ENCODE measurements around the gene SF3B1. TPM values are rescaled to one million over a fixed set of nuclear protein-coding genes. Genes with fewer than 3 reads are reported as not detected.

Gene SF3B1
- polyA plus RNA-seq, 1 donor (not counting 4 experiments of a cell fraction or from before 2014, with no cell fraction given): 322 TPM

- Histone ChIP-seq H3K27me3 (ENCODE audit: control insufficient read depth, extremely low read depth, insufficient read depth, low read length) (no peaks in the 10 kb centered on the region), H3K9me1 (ENCODE audit: control insufficient read depth, extremely low read depth, insufficient read depth, low read length) (no peaks in the 10 kb centered on the region), H3K27ac (ENCODE audit: control insufficient read depth, insufficient read depth, low read length) (no peak overlapping the region), H3K4me1 (ENCODE audit: control insufficient read depth, extremely low read depth, insufficient read depth, low read length) (peaks cover 9% of the 10 kb centered on the region), H3K79me2 (ENCODE audit: control insufficient read depth, insufficient read depth, low read length) (peaks cover 66% of the 10 kb centered on the region), H4K20me1 (ENCODE audit: control insufficient read depth, extremely low read depth, insufficient read depth, low read length) (peaks cover 6% of the 10 kb centered on the region), H3K4me2 (ENCODE audit: control insufficient read depth, extremely low read depth, insufficient read depth, low read depth, low read length) (peak overlapping the region; percentile 79), H3K36me3 (ENCODE audit: control insufficient read depth in 2 of 2, extremely low read depth in 1 of 2, insufficient read depth in 2 of 2, low read length in 2 of 2) (peaks cover 1 to 10% of the 10 kb centered on the region in 2 experiments), H3K4me3 (ENCODE audit: control insufficient read depth in 2 of 3, extremely low read depth in 1 of 3, insufficient read depth in 2 of 3, low read depth in 1 of 3, low read length in 3 of 3) (peak overlapping the region in 1 of 3 experiments; percentile 78), H3K9ac (ENCODE audit: control insufficient read depth, extremely low read depth, insufficient read depth, low read length) (no peak overlapping the region), H2AFZ (ENCODE audit: control insufficient read depth, low read length) (no peak overlapping the region), H3K9me3 (ENCODE audit: control insufficient read depth, low read depth, low read length) (no peaks in the 10 kb centered on the region)
- no peak for FAIRE-seq
- TF ChIP-seq EZH2 (IDR thresholded peaks at IDR 0.05; ENCODE audit: low read length): no peak
- TF ChIP-seq, protein P1, sequence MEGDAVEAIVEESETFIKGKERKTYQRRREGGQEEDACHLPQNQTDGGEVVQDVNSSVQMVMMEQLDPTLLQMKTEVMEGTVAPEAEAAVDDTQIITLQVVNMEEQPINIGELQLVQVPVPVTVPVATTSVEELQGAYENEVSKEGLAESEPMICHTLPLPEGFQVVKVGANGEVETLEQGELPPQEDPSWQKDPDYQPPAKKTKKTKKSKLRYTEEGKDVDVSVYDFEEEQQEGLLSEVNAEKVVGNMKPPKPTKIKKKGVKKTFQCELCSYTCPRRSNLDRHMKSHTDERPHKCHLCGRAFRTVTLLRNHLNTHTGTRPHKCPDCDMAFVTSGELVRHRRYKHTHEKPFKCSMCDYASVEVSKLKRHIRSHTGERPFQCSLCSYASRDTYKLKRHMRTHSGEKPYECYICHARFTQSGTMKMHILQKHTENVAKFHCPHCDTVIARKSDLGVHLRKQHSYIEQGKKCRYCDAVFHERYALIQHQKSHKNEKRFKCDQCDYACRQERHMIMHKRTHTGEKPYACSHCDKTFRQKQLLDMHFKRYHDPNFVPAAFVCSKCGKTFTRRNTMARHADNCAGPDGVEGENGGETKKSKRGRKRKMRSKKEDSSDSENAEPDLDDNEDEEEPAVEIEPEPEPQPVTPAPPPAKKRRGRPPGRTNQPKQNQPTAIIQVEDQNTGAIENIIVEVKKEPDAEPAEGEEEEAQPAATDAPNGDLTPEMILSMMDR (optimal IDR thresholded peaks at IDR 0.05 in 1 of 3, IDR thresholded peaks at IDR 0.05 in 1 of 3, conservative IDR thresholded peaks at IDR 0.05 in 1 of 3; ENCODE audit: extremely low read depth in 1 of 3, insufficient read depth in 2 of 3, low read length in 3 of 3): no peak
- dilution Hi-C loops (cut with MboI; ENCODE audit: extremely low pct_ligation_motif_present, low sequenced_read_pairs): no loop called here
- no peak for DNase-seq (ENCODE audit: low read depth, low spot score)
These were observed 20.6 kb upstream of the SF3B1 start for GRCh38 chr2:197455428-197455827.

DNA sequence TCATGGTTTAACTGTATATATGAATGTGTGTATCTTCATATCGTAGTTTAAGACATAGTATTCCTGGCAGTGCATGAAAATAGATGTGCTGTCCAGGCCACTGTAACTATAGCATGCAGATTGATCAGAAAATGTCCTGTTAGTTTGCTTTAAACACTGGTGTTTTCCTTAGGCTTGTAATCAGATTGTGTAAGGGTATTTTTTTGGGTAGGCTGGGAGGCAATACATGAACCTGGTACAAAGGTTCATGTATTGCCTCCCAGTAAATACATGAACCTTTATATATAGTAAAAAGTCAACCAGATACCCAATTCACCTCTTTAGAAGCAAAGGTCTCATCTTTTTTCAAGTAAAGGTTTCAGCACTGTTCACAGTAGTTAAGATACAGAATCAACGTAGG, 20.1 kb upstream of the SF3B1 start:
- no peak for TF ChIP-seq EZH2 (IDR thresholded peaks at IDR 0.05; ENCODE audit: low read length)
- TF ChIP-seq, protein P1 (optimal IDR thresholded peaks at IDR 0.05 in 1 of 3, IDR thresholded peaks at IDR 0.05 in 1 of 3, conservative IDR thresholded peaks at IDR 0.05 in 1 of 3; ENCODE audit: extremely low read depth in 1 of 3, insufficient read depth in 2 of 3, low read length in 3 of 3): no peak
- Histone ChIP-seq H4K20me1 (ENCODE audit: control insufficient read depth, extremely low read depth, insufficient read depth, low read length) (peaks cover 6% of the 10 kb centered on the region), H3K9me1 (ENCODE audit: control insufficient read depth, extremely low read depth, insufficient read depth, low read length) (no peaks in the 10 kb centered on the region), H3K9me3 (ENCODE audit: control insufficient read depth, low read depth, low read length) (no peaks in the 10 kb centered on the region), H3K4me3 (ENCODE audit: control insufficient read depth in 2 of 3, extremely low read depth in 1 of 3, insufficient read depth in 2 of 3, low read depth in 1 of 3, low read length in 3 of 3) (peak overlapping the region; percentile 78 to 97 (median 86)), H3K4me2 (ENCODE audit: control insufficient read depth, extremely low read depth, insufficient read depth, low read depth, low read length) (peak overlapping the region; percentile 79), H3K27me3 (ENCODE audit: control insufficient read depth, extremely low read depth, insufficient read depth, low read length) (no peaks in the 10 kb centered on the region), H3K36me3 (ENCODE audit: control insufficient read depth in 2 of 2, extremely low read depth in 1 of 2, insufficient read depth in 2 of 2, low read length in 2 of 2) (peaks cover 1 to 8% of the 10 kb centered on the region in 2 experiments), H3K79me2 (ENCODE audit: control insufficient read depth, insufficient read depth, low read length) (peaks cover 62% of the 10 kb centered on the region), H2AFZ (ENCODE audit: control insufficient read depth, low read length) (no peak overlapping the region), H3K4me1 (ENCODE audit: control insufficient read depth, extremely low read depth, insufficient read depth, low read length) (peaks cover 9% of the 10 kb centered on the region), H3K27ac (ENCODE audit: control insufficient read depth, insufficient read depth, low read length) (peak overlapping the region; percentile 100), H3K9ac (ENCODE audit: control insufficient read depth, extremely low read depth, insufficient read depth, low read length) (peak overlapping the region; percentile 100)
- DNase-seq (ENCODE audit: low read depth, low spot score) (no peak), FAIRE-seq (no peak)
- dilution Hi-C loops (cut with MboI; ENCODE audit: extremely low pct_ligation_motif_present, low sequenced_read_pairs): no loop called here
